ENCODE measurements around the gene MRTFA.
"Not testable (repeated sequence)": the region's sequence is repeated elsewhere in the genome, so short reads cannot be mapped to it uniquely, and the experiment has no call there.

MRTFA gene

DNA sequence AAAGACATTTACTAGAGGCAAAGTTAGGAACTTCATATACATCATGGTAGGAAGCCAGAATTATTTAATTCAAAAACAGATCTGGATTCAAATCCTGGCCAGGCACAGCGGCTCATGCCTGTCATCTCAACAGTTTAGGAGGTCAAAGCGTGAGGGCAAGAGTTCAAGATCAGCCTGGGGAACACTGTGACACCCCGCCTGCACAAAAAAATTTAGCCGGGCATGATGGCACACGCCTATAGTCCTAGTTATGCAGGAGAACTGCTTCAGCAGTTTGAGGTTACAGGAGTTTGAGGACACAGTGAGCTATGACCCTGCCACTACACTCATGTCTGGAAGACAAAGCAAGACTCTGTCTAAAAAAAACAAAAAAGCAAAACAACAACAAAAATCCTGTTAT is 8.9 kb downstream of the MRTFA start:
- no peak for DNase-seq (ENCODE audit: low read depth in 2 of 2)

DNA sequence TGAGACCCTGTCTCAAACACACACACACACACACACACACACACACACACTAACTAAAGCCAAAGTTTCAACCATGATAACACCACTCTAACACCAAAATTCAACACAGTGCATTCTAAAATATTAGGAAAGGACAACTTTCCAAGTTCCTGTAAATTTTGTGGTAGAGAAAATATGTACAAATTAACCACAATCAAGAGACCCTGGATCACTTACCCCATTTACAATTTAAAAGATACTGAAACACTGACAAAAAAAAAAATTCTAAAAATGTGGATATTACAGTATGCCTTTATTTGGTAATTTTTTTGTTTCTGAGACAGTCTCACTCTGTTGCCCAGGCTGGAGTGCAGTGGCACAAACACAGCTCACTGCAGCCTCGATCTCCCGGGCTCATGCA is 9.7 kb downstream of the MRTFA start:
- no peak for DNase-seq (ENCODE audit: low read depth in 2 of 2)

DNA sequence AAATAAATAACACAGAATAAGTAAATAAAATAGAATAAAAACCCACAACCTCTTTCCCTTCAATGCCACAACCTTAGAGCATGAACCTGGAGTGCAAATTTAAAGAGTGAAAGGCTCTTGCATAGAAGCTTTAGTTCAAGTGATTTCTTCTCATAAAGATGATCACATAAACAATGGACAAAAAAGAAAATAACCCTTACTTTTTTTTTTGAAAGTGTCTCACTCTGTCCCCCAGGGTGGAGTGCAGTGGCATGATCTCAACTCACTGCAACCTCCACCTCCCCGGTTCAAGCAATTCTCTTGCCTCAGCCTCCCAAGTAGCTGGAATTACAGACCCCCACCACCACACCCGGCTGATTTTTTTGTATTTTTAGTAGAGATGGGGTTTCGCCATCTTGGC is 10.7 kb downstream of the MRTFA start:
- not testable (repeated sequence) for DNase-seq (ENCODE audit: low read depth in 2 of 2)

DNA sequence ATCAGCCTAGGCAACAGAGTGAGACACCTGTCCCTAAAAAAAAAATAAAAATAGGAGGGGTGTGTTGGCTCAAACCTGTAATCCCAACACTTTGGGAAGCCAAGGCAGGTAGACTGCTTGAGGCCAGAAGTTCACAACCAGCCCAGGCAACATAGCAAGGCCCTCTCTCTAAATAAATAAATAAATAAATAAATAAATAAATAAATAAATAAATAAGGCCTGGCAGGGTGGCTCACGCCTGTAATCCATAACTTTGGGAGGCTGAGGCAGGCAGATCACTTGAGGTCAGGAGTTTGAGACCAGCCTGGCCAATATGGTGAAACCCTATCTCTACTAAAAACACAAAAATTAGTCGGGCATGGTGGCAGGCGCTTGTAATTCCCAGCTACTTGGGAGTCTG is 11.2 kb downstream of the MRTFA start:
- not testable (repeated sequence) for DNase-seq (ENCODE audit: low read depth in 2 of 2)

DNA sequence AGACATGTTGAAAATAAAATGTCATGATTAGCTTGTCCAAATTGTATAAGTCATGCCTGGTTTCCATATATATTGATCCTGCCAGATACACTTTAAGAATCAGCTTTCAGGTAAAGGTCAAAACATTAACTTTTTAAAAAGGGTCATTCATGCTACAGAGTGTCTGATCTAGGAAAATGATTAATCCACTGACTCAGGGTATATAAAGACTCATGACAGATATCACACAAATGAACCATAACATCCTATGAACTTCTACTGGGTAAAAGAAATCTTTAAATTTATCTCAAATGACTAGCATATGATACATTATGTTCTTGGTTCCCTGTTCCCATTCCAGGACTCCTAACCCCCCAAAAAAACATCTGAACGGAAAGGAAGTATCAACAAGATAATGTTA is 11.7 kb downstream of the MRTFA start:
- DNase-seq (ENCODE audit: low read depth in 2 of 2), result no peak

DNA sequence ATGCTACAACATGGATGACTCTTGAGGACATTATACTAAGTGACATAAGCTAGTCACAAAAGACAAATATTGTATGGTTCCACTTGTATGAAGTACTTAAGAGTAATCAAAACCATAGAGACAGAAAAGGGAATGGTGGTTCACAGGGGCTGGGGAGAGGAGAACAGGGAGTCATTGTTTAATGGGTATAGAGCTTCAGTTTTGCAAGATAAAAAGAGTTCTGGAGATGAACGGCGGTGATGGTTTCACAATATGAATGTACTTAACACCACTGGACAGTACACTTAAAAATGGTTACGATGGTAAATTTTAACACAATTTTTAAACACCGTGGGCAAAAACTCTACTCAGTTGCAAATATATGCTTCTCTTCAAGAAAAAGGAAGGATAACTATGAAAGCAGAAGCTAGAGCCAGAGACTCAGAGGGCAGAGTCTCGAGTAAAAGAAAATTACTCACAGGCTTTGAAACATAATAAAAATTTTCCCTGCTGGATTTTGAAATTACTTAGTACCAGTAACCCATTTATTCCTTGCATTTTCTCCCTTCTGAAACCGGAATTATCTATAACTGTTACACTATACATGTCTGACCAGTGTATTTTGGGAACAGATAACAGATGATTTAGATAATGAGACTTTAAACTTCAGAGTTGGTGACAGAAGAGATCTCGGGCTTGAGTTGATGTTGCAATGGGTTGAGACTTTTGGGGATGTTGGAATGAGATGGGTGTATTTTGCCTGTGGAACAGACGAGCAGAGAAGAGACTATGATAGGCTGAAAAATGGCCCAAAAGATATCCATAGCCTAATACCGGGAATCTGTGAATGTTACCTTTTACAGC is 15.0 kb downstream of the MRTFA start:
- no peak for DNase-seq (ENCODE audit: low read depth in 2 of 2)

DNA sequence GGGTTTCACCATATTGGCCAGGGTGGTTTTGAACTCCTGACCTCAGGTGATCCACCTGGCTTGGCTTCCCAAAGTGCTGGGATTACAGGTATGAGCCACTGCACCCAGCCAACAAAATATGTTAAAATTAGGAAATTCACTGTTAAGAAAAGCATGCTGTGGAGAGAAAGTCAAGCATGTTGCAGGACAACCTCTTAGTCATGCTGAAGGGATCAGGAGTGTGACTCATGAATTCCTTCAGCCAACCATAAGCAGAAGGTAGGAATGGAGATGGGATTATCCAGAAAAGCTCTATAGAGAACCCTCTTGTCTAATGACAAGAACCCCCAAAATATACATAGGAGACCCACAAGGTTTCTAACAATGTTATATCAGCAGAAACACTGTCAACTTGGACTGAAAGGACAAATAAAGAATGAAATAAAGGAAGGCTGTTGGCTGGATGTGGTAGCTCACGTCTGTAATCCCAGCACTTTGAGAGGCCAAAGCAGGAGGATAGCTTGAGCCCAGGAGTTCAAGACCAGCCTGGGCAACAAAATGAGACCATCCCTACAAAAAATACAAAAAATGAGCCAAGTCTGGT is 16.0 kb downstream of the MRTFA start:
- no peak for DNase-seq (ENCODE audit: low read depth in 2 of 2)

DNA sequence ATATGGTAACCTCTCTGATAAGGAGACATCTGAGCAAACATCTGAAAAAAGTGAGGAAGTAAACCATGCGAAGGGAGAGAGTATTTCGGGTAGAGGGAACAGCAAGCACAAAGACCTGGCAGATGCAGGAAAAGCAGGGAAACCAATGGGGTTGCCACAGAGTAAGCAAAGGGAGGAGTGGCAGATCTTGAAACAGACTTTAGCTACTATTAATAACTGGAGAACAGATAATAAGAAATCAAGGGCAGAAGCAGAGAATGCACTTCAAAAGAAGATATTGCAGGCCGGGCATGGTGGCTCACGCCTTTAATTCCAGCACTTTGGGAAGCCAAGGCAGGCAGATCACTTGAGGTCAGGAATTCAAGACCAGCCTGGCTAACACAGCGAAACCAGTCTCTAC is 18.1 kb downstream of the MRTFA start:
- no peak for DNase-seq (ENCODE audit: low read depth in 2 of 2)

DNA sequence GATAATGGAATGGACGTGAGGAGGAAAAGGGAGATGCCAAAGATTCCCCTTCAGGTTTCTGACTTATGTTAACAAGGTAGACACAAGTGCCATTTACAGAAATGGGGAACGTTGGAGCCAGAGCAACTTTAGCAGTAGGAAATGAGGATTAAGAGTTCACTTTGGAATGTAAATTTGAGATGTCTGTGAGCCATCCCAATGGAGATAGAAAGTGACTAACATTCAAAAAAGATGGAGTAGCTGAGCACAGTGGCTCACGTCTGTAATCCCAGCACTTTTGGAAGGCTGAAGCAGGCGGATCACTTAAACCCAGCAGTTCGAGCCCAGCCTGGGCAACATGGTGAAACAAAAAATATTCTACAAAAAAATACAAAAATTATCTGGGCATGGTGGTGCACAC is 19.9 kb downstream of the MRTFA start:
- no peak for DNase-seq (ENCODE audit: low read depth in 2 of 2)

DNA sequence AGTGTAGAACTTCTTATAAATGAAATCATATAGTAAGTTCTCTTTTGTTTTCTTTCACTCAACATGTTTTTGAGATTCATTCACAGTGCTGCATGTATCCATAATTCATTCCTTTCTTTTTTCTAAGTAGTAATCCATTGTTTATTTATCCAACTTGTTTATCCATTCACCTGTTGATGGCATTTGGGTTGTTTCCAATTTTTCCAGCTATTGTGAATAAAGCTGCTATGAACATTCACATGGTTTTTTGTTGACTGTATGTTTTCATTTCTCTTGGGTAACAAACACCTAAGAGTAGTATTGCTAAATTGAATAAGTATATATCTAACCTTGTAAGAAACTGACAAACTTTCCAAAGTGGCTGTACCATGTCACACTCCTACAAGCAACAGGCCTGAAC is 23.5 kb downstream of the MRTFA start:
- DNase-seq (ENCODE audit: low read depth in 2 of 2), result no peak

DNA sequence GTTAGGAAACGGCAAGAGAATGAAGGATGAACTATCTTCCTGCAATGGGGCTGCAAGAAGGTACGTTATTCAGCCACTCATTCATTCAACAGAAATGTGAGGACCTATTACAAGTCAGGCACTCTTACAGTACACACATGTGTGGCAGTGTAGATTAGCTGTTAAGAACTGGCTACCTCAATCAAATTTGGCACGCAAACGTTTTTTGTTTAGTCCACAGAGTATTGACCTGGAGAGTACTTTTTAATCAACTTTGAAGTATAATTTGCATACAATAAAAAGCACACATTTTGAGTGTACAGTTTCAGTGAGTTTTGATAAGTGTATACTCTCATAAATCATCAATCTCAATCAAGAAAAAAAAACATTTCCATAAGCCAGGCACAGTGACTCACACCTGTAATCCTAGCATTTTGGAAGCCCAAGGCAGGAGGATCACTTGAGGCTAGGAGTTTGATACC is 24.2 kb downstream of the MRTFA start:
- DNase-seq (ENCODE audit: low read depth in 2 of 2), result no peak

DNA sequence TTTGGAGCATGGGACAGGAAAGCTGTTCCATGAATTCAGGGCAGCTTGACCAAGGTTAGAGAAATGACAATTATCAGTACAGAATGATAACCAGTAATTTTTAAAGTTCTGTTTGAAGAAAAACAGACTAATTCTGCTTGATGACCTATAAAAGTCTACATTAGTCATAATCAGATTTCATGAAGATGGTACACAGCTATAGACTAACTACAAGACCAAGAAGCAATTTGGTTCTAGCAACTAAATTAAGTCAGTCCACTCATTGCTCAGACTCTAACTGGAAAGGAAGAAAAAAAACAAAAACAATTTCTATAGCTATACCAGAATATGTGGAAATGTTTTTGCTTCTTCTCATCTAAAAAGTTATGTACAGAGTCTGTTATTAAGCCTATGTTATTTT is 24.9 kb downstream of the MRTFA start:
- no peak for DNase-seq (ENCODE audit: low read depth in 2 of 2)

DNA sequence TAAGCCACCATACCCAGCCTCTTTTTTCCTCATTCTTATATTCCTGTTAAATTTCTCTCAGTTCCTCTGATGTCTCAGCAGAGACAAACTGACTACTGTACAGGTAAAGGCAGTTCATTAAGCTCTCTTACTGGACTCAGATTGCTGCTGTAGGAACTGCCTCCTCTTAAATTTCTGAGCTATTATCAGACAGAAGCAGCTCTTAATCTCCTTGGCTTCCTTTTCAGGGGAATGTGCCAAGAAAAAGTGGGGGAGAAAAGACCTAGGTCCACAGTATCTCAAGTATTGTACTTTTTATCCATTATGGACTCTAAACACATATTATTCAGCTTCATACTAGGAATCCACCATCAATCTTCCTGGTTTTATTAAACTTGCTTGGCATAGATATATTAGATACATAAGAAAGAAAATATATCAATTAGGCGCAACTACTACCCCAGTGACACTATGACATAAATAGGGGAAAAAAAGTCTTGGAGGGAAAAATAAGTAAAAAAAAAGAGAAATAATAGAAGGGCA is 26.1 kb downstream of the MRTFA start:
- DNase-seq (ENCODE audit: low read depth in 2 of 2), result no peak

DNA sequence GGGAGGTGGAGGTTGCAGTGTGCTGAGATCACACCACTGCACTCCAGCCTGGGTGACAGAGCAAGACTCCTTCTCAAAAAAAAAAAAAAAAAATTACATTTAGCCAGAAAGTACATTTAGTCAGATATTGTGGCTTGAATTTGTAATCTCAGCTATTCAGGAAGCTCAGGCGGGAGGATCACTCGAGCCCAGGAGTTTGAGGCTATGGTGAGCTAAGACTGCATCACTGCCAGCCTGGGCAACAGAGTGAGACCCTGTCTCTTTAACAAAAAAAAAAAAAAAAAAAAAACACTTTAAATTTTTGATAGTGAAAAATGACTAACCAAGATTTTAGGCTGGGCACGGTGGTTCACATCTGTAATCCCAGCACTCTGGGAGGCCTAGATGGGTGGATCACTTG is 27.3 kb downstream of the MRTFA start:
- no peak for DNase-seq (ENCODE audit: low read depth in 2 of 2)

DNA sequence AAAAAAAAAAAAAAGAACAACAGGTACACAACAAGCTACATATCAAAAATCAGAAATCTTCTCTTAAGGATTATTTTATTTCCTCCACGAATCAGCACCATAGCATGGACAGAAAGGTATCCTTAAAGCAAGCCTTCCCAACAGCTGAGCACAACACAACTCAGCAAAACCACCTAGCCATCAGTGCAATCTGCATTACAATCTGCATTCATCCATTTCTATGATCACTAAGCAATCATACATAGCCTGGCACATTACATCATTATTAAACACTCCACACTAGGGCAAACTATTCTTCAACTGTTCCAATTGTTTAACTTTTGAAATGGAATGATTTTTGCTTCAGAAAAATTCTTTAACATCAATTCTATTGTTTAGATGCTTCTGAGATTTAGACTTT is 29.0 kb downstream of the MRTFA start:
- no peak for DNase-seq (ENCODE audit: low read depth in 2 of 2)

DNA sequence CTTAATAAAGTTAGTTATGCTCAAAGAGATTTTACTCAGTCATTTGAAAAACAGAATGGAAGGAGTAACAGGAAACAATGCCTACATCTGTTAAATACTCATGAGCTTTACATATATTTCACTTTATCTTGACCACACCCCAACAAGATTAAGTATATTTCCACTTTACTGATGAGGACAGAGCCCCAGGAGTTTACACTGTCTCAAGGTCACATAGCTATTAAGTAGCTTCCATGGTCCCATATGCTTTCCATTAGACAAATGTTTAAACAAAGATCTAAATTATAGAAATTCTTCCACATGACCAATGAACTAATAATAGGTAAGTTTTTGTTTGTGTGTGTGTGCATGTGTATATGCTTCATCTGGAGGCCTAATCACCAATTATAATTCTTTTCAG is 30.2 kb downstream of the MRTFA start:
- DNase-seq (ENCODE audit: low read depth in 2 of 2), result no peak

DNA sequence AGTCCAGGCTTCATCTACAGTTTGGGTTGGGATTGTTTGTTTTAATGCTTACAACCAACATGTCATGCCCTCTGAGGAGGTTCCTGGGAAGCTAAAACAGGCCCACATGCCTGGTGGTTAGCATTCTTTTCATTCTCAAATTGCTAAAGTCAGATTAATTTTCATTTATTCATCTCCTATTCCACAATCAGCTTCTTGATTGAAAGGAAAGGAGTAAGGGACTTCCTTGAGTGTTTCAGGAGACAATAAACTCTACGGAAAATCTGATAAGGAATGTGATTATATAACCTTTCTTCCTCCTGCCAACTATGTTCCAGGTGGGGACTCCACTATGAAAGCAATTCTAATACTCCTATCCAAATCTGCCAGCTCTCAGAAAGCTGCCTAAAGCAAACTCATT is 30.8 kb downstream of the MRTFA start:
- no peak for DNase-seq (ENCODE audit: low read depth in 2 of 2)

DNA sequence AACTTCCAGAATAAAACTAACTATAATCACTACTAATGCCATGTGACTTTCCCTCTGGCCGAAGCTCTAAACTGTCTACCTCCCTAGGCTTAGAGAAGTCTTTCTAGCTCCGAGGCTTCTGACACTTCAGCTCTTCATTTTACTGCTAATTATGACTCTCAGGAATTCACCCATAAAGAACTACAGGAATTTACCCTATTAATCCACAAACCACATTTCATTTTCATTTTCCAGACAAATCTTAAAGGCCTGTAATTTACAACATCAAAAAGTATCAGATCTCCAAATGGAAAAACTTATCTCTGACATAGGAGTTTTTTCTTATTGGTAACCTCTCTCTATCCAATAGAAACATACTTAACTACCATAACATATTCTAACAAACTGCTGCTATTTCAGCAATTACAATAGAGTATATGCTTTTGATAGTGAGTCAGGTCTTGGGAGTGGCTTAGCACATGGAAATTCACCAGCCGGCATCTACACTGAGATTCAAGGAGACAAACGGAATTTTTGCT is 33.4 kb downstream of the MRTFA start:
- no peak for DNase-seq (ENCODE audit: low read depth in 2 of 2)

DNA sequence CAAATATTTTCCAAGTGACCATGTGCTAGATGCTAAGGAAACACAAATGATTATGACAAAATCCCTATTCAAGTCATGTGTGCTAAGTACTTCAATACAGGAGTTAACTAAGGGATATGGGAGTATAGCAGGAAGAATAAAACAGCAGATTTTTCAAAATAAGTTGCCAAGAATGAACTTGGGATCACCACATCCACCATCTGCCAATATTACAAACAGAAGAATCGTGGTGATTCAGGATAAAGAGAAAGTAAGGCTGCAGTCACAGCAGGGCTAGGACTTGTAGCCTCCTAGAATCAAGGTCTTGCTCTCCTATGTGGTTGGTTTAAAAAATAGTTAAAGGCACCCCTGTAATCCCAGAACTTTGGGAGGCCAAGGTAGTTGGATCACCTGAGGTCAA is 34.3 kb downstream of the MRTFA start:
- no peak for DNase-seq (ENCODE audit: low read depth in 2 of 2)

DNA sequence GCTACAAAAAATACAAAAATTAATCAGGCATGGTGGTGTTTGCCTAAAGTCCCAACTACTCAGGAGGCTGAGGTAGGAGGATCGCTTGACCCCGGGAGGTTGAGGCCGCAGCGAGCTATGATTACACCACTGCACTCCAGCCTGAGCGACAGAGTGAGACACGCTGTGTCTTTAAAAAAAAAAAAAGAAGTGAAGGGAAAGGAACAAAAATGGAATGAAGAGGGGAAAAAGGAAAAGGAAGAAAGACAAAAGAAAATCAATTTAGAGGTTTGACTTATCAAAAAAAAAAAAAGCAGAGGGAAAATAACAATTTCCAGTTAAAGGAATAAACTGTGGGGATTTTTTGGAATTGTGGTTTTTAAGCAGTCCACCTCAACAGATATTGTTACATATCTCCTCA is 36.8 kb downstream of the MRTFA start:
- no peak for DNase-seq (ENCODE audit: low read depth in 2 of 2)

DNA sequence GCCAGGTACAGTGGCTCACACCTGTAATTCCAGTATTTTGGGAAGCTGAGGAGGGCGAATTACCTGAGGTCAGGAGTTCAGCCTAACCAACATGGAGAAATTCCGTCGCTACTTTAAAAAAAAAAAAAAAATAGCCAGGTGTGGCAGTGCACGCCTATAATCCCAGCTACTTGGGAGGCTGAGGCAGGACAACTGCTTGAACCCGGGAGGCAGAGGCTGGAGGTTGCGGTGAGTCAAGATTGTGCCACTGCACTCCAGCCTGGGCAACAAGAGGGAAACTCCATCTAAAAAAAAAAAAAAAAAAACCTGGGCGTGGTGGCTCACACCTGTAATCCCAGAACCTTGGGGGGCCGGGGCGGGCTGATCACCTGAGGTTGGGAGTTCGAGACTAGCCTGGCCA is 37.8 kb downstream of the MRTFA start:
- DNase-seq (ENCODE audit: low read depth in 2 of 2), result not testable (repeated sequence)

DNA sequence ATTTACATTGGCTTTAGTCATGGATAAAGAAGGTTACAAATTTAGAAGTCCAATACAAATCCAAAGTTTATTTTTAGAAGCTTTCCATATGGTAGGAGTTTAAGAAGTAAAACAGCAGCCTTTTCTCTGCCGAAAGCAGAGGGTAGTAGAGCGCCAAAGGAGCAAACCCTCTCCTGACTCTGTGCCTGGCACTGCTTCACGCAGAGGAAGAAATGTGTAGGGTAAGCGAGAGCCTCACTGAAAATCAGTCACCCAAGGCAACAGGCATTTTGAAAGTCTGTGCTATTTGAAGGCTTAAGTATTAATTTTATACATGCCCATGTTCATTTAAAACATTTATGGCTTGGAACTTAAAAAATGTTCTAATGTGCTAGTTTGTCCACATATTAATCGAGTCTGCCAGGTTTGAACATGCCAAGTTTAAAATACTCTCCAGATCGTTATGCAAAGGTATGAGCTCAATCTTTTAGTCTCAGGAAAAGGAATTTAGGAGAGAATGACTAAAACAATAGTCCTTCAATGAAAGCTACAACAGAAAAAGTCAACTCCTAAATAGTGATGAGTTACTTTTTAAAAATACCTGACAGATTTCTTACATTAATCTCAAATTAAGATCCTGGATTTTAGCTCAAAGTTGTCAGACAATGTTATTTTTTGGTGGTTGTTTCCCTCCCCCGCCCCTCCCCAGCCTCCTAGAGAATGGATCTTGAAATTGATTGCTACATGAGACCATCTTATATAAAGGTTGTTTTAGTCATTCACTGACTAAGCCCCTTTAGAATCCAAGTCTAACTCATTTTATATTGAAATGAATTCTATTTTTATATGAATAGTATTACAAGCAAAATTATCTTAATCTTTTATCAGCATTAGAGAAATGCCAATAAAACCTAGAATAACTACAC is 38.7 kb downstream of the MRTFA start:
- DNase-seq (ENCODE audit: low read depth in 2 of 2), result no peak
